PC-9 (cell line): ENCODE results near the gene NFASC. TPM values are rescaled to one million over a fixed set of nuclear protein-coding genes. Genes with fewer than 3 reads are reported as not detected.

Experiments
- BruUV-seq: library from RNA; stranded (reverse); fragments of 400-500 nt; replicated peaks from 2 replicates; lab custom pipeline; 2021; lab: Mats Ljungman, UMichigan
- CTCF ChIA-PET: fragments of 300-600 bp; sonication (Branson Sonifier 250); formaldehyde crosslinking; loops from one replicate; lab custom pipeline; 2022; ENCODE audit warnings: antibody characterized with exemption; lab: Charles Lee
- POLR2A ChIA-PET: fragments of 300-600 bp; sonication (Branson Sonifier 250); formaldehyde crosslinking; loops from one replicate; lab custom pipeline; 2022; ENCODE audit warnings: antibody characterized with exemption; ENCODE audit not compliant: unreplicated experiment; lab: Charles Lee
- DNase-seq, 2 experiments: peaks; one replicate each; pipeline versions ENCODE4 v3.0.0 to v3.0.0-alpha.2; 2015 to 2022; ENCODE audit warnings: mixed read lengths in 1 of 2
- H2AFZ ChIP-seq: fragments of 200-600 bp; sonication (generic); 2 replicates; pipeline ENCODE4 v1.8.1; 2017; ENCODE audit warnings: antibody characterized with exemption
- H3F3A ChIP-seq: fragments of 200-600 bp; sonication (generic); 2 replicates; pipeline ENCODE4 v1.8.1; 2017; ENCODE audit warnings: antibody characterized with exemption, mild to moderate bottlenecking, low read depth; ENCODE audit not compliant: insufficient read depth
- H3K27ac ChIP-seq: fragments of 200-600 bp; sonication (generic); 2 replicates; pipeline ENCODE4 v1.6.1; 2016; ENCODE audit warnings: mixed run types
- H3K27me3 ChIP-seq: fragments of 200-600 bp; sonication (generic); 2 replicates; pipeline ENCODE4 v1.6.1; 2016; ENCODE audit warnings: low read depth, mixed run types; ENCODE audit not compliant: insufficient read depth
- H3K36me3 ChIP-seq: fragments of 200-600 bp; sonication (generic); 2 replicates; pipeline ENCODE4 v1.6.1; 2016; ENCODE audit warnings: low read depth, mixed run types
- H3K4me1 ChIP-seq: fragments of 200-600 bp; sonication (generic); replicated peaks from 2 replicates; pipeline ENCODE4 v1.6.1; 2016; ENCODE audit warnings: mixed run types; ENCODE audit not compliant: insufficient read depth
- H3K4me2 ChIP-seq: fragments of 200-600 bp; sonication (generic); 2 replicates; pipeline ENCODE4 v1.6.1; 2017; ENCODE audit warnings: mixed run types
- H3K4me3 ChIP-seq: fragments of 200-600 bp; sonication (generic); 2 replicates; pipeline ENCODE4 v1.6.1; 2016; ENCODE audit warnings: mixed run types
- H3K79me2 ChIP-seq: fragments of 200-600 bp; sonication (generic); 2 replicates; pipeline ENCODE4 v1.6.1; 2017; ENCODE audit warnings: low read depth, mixed run types
- H3K9me2 ChIP-seq: fragments of 200-600 bp; sonication (generic); 2 replicates; pipeline ENCODE4 v1.8.1; 2017; ENCODE audit warnings: mild to moderate bottlenecking; ENCODE audit not compliant: insufficient read depth
- H3K9me3 ChIP-seq: fragments of 200-600 bp; sonication (generic); 2 replicates; pipeline ENCODE4 v1.8.1; 2016; ENCODE audit warnings: low read depth; ENCODE audit not compliant: insufficient read depth
- H4K20me1 ChIP-seq: fragments of 200-600 bp; sonication (generic); 2 replicates; pipeline ENCODE4 v1.8.1; 2017; ENCODE audit not compliant: insufficient read depth
- EZH2 ChIP-seq: fragments of 200-600 bp; sonication (generic); IDR thresholded peaks from 2 replicates; pipeline ENCODE4 v1.8.0; 2017; ENCODE audit warnings: antibody characterized with exemption, low read depth
- intact Hi-C: fragments of 100-400 bp; cut with micrococcal nuclease; formaldehyde crosslinking; loops from one replicate; pipeline ENCODE4 v1.10.0; 2022; ENCODE audit not compliant: unreplicated experiment
- total RNA-seq: library from RNA; stranded (reverse); gene quantifications from 2 replicates; pipeline ENCODE4 v1.2.3, GENCODE V29; 2021
- TF ChIP-seq, protein P1 (sequence below): fragments of 200-600 bp; sonication (generic); conservative IDR thresholded peaks from 2 replicates; pipeline ENCODE4 v1.6.1; 2017; ENCODE audit warnings: mixed run types, antibody characterized with exemption, mild to moderate bottlenecking, moderate library complexity

Gene NFASC
- total RNA-seq, 1 experiment from 2014 or later: not detected

DNA sequence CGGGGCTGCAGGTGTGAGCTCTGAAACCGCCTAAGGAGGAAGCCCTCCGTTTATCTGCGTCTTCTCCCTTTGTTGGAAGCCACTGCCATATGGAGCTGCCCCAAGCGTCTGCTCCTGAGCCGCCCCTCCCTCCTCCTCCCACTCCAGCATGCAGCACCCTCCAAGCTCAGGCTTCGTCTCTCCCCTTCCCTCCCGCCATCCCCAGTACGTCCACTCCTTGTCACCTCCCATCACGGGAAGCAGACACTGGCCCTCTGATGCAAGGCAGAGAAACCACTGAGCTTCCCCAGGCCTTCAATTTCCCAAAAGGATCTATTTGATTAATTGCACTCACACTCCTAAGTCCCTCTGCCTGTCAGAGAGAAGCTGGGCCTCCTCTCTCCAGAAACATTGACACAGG is 52.5 kb downstream of the NFASC start:
- Histone ChIP-seq H2AFZ (no peak overlapping the region), H4K20me1 (no peaks in the 10 kb centered on the region), H3K4me2 (no peak overlapping the region), H3K4me3 (no peak overlapping the region), H3K27ac (no peak overlapping the region), H3F3A (peaks cover 7% of the 10 kb centered on the region; the same call in 1 of the 2 replicates), H3K27me3 (peaks cover 82% of the 10 kb centered on the region), H3K9me3 (no peaks in the 10 kb centered on the region), H3K9me2 (no peaks in the 10 kb centered on the region), H3K4me1 (no peaks in the 10 kb centered on the region; the same call in 1 of the 2 replicates), H3K79me2 (no peaks in the 10 kb centered on the region), H3K36me3 (no peaks in the 10 kb centered on the region)
- BruUV-seq: no TSS peak
- DNase-seq: no peak
- ChIA-PET POLR2A (interaction anchor here (0.8 kb wide), 1 partner anchor 14 kb away, joined by 5 read pairs; no protein-coding TSS in a partner anchor), CTCF (no interaction called here)
- TF ChIP-seq, protein P1, sequence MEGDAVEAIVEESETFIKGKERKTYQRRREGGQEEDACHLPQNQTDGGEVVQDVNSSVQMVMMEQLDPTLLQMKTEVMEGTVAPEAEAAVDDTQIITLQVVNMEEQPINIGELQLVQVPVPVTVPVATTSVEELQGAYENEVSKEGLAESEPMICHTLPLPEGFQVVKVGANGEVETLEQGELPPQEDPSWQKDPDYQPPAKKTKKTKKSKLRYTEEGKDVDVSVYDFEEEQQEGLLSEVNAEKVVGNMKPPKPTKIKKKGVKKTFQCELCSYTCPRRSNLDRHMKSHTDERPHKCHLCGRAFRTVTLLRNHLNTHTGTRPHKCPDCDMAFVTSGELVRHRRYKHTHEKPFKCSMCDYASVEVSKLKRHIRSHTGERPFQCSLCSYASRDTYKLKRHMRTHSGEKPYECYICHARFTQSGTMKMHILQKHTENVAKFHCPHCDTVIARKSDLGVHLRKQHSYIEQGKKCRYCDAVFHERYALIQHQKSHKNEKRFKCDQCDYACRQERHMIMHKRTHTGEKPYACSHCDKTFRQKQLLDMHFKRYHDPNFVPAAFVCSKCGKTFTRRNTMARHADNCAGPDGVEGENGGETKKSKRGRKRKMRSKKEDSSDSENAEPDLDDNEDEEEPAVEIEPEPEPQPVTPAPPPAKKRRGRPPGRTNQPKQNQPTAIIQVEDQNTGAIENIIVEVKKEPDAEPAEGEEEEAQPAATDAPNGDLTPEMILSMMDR: no peak
- TF ChIP-seq EZH2: no peak
- intact Hi-C loops: no loop called here

DNA sequence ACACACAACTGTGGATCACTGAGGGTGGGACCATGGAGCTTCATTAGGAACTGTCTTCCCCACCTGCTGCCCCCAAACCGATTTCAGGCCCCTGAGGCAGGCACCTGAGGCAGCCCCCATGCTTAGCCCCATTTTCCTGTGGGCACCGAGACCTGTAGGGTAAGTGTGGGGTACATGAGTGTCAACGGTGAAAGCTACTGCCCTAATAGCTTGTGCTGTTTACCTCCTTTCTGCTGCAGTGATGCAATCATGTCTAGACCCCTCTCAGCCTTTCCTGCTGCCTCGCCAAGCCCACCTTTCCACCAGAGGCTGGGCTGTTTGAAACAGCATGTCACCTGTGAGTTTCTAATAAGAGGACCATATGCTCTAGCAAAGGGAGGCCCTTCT is 53.0 kb downstream of the NFASC start:
- Histone ChIP-seq H2AFZ (no peak overlapping the region), H3K4me1 (no peaks in the 10 kb centered on the region; the same call in 1 of the 2 replicates), H3K9me2 (no peaks in the 10 kb centered on the region), H3K4me2 (no peak overlapping the region), H4K20me1 (no peaks in the 10 kb centered on the region), H3F3A (peaks cover 7% of the 10 kb centered on the region; the same call in 1 of the 2 replicates), H3K9me3 (no peaks in the 10 kb centered on the region), H3K36me3 (no peaks in the 10 kb centered on the region), H3K27me3 (peaks cover 86% of the 10 kb centered on the region), H3K79me2 (no peaks in the 10 kb centered on the region), H3K27ac (no peak overlapping the region), H3K4me3 (no peak overlapping the region)
- ChIA-PET CTCF (no interaction called here), POLR2A (interaction anchor here (0.8 kb wide), 1 partner anchor 14 kb away, joined by 5 read pairs; no protein-coding TSS in a partner anchor)
- intact Hi-C loops: no loop called here
- no peak for DNase-seq
- TF ChIP-seq EZH2: no peak
- TF ChIP-seq, protein P1: no peak
- no TSS peak for BruUV-seq

DNA sequence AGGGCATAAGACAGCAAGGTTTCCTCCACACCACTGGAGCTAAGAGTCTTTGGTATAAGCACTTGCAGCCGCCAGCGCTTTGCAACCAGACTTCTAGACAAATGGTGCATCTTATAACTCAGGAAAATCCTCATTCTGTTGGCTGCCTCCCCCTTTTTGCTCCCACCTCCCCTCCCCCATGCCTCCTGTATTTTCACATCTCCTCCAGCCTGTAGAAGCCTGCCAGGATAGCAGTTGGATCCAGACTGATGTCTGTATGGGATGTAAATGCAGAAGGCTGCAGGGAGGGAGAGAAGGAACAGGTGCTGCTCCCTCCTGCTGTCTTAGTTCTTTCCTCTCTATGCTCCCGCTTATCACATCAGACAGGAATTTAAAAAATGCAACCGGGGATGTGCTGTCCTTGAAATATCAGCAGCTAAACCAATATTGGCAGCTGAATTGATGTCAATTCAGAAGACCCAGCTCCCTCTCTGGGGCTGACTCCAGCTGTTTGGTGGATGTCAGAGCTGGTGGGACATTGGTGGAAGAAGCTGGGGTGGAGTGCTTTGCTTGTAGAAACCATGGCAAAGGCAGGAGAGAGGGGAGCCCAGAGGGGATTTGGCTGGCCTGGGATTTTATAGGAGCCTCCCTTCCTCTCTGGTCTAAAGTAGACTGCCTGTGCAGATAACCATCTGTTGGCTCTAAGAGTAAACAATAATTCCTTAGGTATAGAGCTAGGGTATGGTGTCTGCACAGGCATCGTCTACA is 53.5 kb downstream of the NFASC start:
- H3K4me2 ChIP-seq: no peak overlapping the region
- no peak for TF ChIP-seq EZH2
- TF ChIP-seq, protein P1: no peak
- no peaks in the 10 kb centered on the region for H3K36me3 ChIP-seq
- intact Hi-C loops: no loop called here
- H4K20me1 ChIP-seq: no peaks in the 10 kb centered on the region
- H3K27me3 ChIP-seq: peaks cover 87% of the 10 kb centered on the region
- no peak overlapping the region for H3K27ac ChIP-seq
- H2AFZ ChIP-seq: no peak overlapping the region
- no peaks in the 10 kb centered on the region for H3K79me2 ChIP-seq
- H3F3A ChIP-seq: peaks cover 7% of the 10 kb centered on the region; the same call in 1 of the 2 replicates
- BruUV-seq: no TSS peak
- H3K9me3 ChIP-seq: no peaks in the 10 kb centered on the region
- peak in 1 of 2 experiments; percentile 56 for DNase-seq
- ChIA-PET CTCF (no interaction called here), POLR2A (interaction anchor here (0.8 kb wide), 1 partner anchor 13 kb away, joined by 5 read pairs; no protein-coding TSS in a partner anchor)
- no peaks in the 10 kb centered on the region; the same call in 1 of the 2 replicates for H3K4me1 ChIP-seq
- H3K9me2 ChIP-seq: no peaks in the 10 kb centered on the region
- no peak overlapping the region for H3K4me3 ChIP-seq
